GM18861 (cell line): ENCODE results near the gene AIF1L.
"Not testable (repeated sequence)": the region's sequence is repeated elsewhere in the genome, so short reads cannot be mapped to it uniquely, and the experiment has no call there.

Source experiments
- ATAC-seq: cut with Tn5 transposase; IDR thresholded peaks from one replicate; pipeline ENCODE4 v1.9.1; 2021; ENCODE audit not compliant: unreplicated experiment

Gene AIF1L

GRCh38 chr9:131117762-131118145 lies 21.4 kb downstream of the AIF1L start:
- ATAC-seq = no peak

DNA sequence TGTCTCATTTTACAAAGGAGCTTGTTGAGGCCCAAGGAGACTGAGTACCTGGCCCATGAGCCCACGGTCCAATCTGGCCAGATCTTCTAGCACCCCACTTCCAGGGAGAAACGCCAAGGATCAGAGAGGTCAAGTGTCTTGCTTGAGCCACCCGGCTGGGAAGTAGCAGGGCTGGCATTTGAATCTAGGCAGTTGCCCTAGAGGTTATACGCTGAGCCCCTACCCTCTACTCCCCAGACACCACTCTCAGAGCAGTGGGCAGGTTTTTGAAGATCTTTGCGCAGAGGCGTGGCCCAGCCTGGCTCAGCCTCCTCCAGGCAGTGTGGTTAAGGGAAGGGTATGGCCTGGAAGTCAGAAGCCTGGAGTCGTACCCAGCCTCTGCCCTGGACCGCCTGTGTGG lies 23.3 kb downstream of the AIF1L start:
- ATAC-seq = no peak

GRCh38 chr9:131120620-131121228 lies 24.4 kb downstream of the AIF1L start:
- no peak for ATAC-seq

- no peak for ATAC-seq
Measured at GRCh38 chr9:131121346-131121745, 25.0 kb downstream of the AIF1L start.

GRCh38 chr9:131122158-131122557 lies 25.8 kb downstream of the AIF1L start:
- no peak for ATAC-seq

DNA sequence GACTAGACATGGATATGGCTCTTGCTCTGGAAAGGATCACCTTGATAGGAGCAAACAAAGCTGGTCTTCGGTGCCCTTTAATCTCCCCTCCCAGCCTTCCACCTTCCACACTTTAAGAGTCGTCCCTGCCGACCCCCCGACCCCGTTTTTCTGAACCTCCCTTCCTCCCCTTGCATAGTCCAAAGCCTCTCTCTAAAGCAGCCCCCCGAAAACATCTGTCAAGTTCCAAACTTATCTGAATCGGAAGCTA lies 28.6 kb downstream of the AIF1L start:
- no peak for ATAC-seq

DNA sequence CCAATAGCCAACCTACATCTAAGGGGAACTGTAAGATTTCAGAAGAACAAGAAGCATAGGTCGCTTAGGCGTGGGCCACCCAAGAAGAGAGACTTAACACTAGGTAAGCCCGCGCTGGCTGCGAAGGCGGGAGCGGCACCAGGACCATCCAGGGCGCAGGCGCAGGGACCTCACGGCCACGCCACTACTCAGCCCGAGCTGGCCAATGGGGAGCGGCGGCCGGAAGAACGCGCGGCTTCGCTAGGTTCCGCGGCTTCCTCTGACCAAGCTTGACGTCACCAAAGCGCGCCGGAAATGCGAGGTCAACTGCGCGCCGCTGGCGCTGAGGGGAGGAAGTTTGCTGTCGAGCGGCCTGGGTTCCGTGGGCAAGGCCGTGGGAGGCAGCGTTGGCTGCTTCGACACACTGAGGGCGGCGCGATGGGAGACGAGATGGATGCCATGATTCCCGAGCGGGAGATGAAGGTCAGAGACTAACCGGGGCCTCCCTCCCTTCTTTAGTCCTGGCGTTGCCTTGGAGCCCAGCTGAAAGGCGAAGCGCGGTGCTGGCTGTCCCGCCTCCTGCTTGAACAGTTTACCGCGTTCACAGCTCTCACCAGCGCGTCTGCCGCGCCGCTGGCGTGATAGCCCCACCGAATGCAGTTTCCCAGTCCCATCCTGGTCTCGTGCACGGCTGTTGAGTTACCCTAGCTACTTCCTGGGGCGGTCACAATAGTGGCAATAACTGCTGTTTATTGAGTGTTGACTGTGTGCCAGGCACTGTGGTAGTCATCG lies 29.1 kb downstream of the AIF1L start, which contains the start of gene NUP214:
Gene NUP214 (plus strand): TSS at position 299 of the 771 bp plus-strand sequence. CDS start 119 bp downstream, at position 418.
- ATAC-seq = peak; percentile 83

DNA sequence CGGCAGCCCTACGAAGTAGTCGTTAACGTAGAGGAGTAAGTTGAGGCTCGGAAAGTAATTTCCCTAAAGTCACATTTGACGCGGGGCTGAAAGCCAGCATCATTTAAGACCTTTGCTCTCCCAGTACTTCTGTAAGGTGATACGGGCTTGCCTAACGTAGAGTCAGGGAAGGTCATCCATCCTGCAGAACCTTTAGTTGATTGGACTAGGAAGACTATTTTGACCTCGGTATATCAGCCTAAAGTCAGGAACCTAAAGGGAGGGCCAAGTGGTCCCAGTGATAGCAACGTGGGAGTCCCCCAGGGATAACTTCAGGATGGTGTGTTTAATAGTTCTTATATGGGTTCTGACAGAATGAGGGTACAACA lies 29.7 kb downstream of the AIF1L start:
- no peak for ATAC-seq

- no peak for ATAC-seq
Measured at GRCh38 chr9:131129183-131129582, 32.9 kb downstream of the AIF1L start.

GRCh38 chr9:131138676-131139075 lies 42.3 kb downstream of the AIF1L start:
- no peak for ATAC-seq

- ATAC-seq = no peak
Measured at GRCh38 chr9:131140112-131140511, 43.8 kb downstream of the AIF1L start.

DNA sequence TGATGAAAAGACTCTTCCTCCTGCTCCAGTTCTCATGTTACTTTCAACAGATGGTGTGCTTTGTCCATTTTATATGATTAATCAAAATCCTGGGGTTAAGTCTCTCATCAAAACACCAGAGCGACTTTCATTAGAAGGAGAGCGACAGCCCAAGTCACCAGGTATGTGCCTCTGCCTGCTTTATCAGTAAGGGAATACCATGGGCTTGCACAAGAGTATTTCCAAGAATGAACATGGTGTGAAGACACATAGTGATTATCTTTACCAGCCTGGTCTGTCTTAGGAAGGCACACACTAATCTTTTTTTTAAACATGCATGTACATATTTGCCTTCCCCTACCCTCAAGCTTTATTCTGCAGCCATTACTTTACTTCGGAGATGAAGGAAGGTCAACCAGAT lies 44.2 kb downstream of the AIF1L start:
- ATAC-seq = no peak

DNA sequence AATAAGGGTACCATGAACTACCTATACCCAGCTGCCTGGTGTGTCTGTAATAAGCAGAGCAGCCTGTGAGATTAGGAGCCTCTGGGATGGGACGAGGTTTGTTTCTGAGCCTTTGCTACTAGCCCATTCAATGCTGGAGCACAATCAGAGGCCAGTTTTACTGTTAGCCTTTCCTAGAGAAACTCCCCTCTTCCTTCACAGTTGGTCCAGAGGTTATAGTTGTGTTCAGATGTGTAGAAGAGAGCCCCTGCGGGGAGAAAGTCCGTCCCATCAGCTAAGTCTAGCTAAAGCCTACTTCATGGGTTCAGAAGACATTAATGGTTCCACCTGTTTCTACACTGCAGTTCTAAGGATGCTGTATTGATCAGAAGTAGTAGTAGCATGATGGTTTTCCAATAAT lies 45.8 kb downstream of the AIF1L start:
- ATAC-seq = no peak

DNA sequence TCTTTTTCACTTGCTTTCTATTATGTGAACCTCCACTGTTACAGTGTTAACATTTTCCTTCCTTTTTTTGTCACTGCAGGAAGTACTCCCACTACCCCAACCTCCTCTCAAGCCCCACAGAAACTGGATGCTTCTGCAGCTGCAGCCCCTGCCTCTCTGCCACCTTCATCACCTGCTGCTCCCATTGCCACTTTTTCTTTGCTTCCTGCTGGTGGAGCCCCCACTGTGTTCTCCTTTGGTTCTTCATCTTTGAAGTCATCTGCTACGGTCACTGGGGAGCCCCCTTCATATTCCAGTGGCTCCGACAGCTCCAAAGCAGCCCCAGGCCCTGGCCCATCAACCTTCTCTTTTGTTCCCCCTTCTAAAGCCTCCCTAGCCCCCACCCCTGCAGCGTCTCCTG lies 47.9 kb downstream of the AIF1L start:
- no peak for ATAC-seq

- ATAC-seq = no peak
Measured at GRCh38 chr9:131145245-131145644, 48.9 kb downstream of the AIF1L start.

DNA sequence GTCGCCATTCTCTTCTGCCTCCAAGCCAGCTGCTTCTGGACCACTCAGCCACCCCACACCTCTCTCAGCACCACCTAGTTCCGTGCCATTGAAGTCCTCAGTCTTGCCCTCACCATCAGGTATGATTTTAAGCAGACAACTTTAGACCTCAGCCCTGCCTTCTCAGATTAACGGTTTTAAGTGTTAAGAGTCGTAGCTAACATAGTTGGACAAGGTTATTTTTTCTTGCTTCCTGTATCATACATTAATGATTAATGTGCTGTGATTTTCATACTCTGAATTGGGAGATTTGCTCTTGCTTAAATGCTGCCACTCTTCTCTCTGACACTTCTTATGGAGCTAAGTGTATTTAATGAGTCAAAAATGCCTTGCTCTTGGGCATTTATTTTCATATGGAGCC lies 49.9 kb downstream of the AIF1L start:
- no peak for ATAC-seq

- no peak for ATAC-seq
Measured at GRCh38 chr9:131148276-131148675, 51.9 kb downstream of the AIF1L start.

GRCh38 chr9:131148966-131149687 lies 52.8 kb downstream of the AIF1L start:
- ATAC-seq = no peak

DNA sequence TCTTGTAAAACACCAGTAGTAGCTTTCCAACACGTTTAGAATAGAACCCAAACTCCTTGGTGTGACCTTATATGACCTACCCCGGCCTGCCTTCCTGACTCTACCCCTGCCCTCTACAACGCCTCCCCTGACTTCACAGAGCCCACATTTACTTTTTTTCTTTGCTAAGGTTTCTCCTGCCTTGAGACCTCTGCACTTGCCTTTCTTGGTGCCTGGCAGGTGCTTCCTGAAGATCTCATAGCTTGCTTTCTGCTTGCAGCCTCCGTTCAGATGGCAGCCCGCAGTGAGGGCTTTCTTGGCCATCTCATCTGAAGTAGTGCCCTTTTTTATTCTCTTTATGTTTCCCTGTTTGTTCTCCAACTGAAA lies 53.3 kb downstream of the AIF1L start:
- no peak for ATAC-seq

DNA sequence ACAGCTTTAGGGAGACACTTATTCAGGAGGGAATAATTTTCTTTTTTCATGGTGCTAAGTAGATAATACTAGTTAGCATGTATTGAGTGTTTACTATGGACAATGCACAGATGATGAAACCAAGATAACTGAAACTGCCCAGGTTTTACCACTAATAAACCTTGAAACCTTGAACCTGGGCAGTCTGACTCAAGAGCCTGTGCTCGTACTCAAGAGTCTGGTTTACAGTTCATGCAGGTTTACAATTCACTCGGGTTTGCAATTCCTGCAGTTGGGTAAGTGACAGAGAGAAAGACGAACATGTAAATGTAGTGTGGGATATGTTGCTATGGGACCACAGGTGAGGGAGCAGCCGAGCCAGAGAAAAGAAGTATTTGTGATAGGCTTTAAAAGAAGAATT lies 57.3 kb downstream of the AIF1L start:
- no peak for ATAC-seq

- not testable (repeated sequence) for ATAC-seq
Measured at GRCh38 chr9:131158673-131159072, 62.3 kb downstream of the AIF1L start.

- ATAC-seq = no peak
Measured at GRCh38 chr9:131160416-131161112, 64.2 kb downstream of the AIF1L start.
